Measurements from ENCODE around the gene ALAD. TPM values are rescaled to one million over a fixed set of nuclear protein-coding genes. Genes with fewer than 3 reads are reported as not detected.

ALAD gene
- total RNA-seq, 1 donor from 2014 or later: 19.3 TPM

DNA sequence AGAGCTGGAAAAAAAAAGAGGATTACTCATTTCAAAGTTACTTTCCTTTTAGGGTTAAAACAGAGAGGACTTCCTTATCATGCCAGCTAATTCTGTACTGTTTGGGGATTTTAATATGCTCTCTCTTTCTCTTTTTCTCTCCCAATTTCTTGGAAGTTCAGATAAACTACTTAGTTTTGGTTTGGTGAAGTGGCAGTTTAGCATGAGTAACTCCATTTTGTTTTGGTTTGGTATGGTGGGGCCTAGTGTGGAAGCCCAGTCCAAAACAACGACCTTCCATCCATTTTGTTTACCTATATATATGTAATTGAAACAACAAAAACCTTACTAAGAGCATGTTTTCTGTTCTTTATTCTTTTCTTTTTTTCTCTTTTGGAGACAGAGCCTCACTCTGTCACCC lies 55.4 kb downstream of the ALAD start:
- Mint-ChIP-seq H3K36me3 (ENCODE audit: low read depth, unreplicated experiment) (no peaks in the 10 kb centered on the region), H3K9me3 (ENCODE audit: unreplicated experiment) (no peaks in the 10 kb centered on the region), H3K27me3 (ENCODE audit: unreplicated experiment) (peaks cover 14% of the 10 kb centered on the region)

GRCh38 chr9:113345190-113345589 lies 55.9 kb downstream of the ALAD start:
- TF ChIP-seq CTCF (IDR thresholded peaks at IDR 0.05; ENCODE audit: unreplicated experiment): no peak
- Mint-ChIP-seq H3K4me3 (ENCODE audit: unreplicated experiment) (no peak overlapping the region), H3K27ac (ENCODE audit: unreplicated experiment) (no peak overlapping the region), H3K9me3 (ENCODE audit: unreplicated experiment) (no peaks in the 10 kb centered on the region), H3K4me1 (ENCODE audit: unreplicated experiment) (peaks cover 2% of the 10 kb centered on the region), H3K36me3 (ENCODE audit: low read depth, unreplicated experiment) (no peaks in the 10 kb centered on the region), H3K27me3 (ENCODE audit: unreplicated experiment) (peaks cover 12% of the 10 kb centered on the region)
- no peak for DNase-seq (ENCODE audit: low spot score)

More for the DNA sequence above, 55.4 kb downstream of the ALAD start:
- DNase-seq (ENCODE audit: low spot score): no peak
- H3K4me3 Mint-ChIP-seq (ENCODE audit: unreplicated experiment): no peak overlapping the region
- TF ChIP-seq CTCF (IDR thresholded peaks at IDR 0.05; ENCODE audit: unreplicated experiment): no peak
- H3K4me1 Mint-ChIP-seq (ENCODE audit: unreplicated experiment): peaks cover 5% of the 10 kb centered on the region
- no peak overlapping the region for H3K27ac Mint-ChIP-seq (ENCODE audit: unreplicated experiment)

DNA sequence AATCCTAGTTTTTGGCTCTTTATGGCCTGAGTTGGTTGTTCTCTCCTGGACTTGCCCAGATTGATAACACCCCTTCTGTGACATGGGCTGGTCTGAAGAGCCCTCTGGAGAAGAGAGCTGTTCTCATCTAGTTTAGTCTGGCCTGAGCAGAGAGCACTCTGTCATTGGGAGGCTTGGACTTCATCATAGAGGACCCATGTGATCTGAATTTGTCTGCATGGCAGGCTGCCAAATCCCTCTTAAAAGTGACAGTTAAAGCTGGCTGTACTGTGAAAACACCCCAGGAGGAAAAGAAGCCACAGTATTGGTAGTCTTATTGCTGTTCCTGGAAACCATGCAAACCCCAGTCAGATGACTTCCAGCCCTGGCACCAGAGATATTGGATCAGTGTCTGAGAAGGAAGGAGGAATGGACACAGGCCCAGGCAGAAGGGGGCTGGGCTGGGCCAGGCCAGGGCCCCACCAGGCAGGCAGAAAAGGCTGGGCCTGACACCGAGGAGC lies 57.3 kb downstream of the ALAD start:
- no peak overlapping the region for H3K4me3 Mint-ChIP-seq (ENCODE audit: unreplicated experiment)
- no peak for TF ChIP-seq CTCF (IDR thresholded peaks at IDR 0.05; ENCODE audit: unreplicated experiment)
- H3K27ac Mint-ChIP-seq (ENCODE audit: unreplicated experiment): no peak overlapping the region
- no peaks in the 10 kb centered on the region for H3K36me3 Mint-ChIP-seq (ENCODE audit: low read depth, unreplicated experiment)
- DNase-seq (ENCODE audit: low spot score): no peak
- peaks cover 5% of the 10 kb centered on the region for H3K27me3 Mint-ChIP-seq (ENCODE audit: unreplicated experiment)
- H3K4me1 Mint-ChIP-seq (ENCODE audit: unreplicated experiment): no peaks in the 10 kb centered on the region
- no peaks in the 10 kb centered on the region for H3K9me3 Mint-ChIP-seq (ENCODE audit: unreplicated experiment)

GRCh38 chr9:113341712-113342410 lies 59.2 kb downstream of the ALAD start:
- Mint-ChIP-seq H3K4me3 (ENCODE audit: unreplicated experiment) (peak overlapping the region; percentile 29), H3K27ac (ENCODE audit: unreplicated experiment) (no peak overlapping the region), H3K36me3 (ENCODE audit: low read depth, unreplicated experiment) (no peaks in the 10 kb centered on the region), H3K4me1 (ENCODE audit: unreplicated experiment) (no peaks in the 10 kb centered on the region), H3K9me3 (ENCODE audit: unreplicated experiment) (no peaks in the 10 kb centered on the region), H3K27me3 (ENCODE audit: unreplicated experiment) (peaks cover 5% of the 10 kb centered on the region)
- no peak for TF ChIP-seq CTCF (IDR thresholded peaks at IDR 0.05; ENCODE audit: unreplicated experiment)
- DNase-seq (ENCODE audit: low spot score): no peak

- Mint-ChIP-seq H3K27ac (ENCODE audit: unreplicated experiment) (peak within 1 kb of the TSS; percentile 49), H3K36me3 (ENCODE audit: low read depth, unreplicated experiment) (no peaks in the 10 kb centered on the region), H3K4me3 (ENCODE audit: unreplicated experiment) (peak within 1 kb of the TSS; percentile 89), H3K9me3 (ENCODE audit: unreplicated experiment) (no peaks in the 10 kb centered on the region), H3K27me3 (ENCODE audit: unreplicated experiment) (peaks cover 5% of the 10 kb centered on the region), H3K4me1 (ENCODE audit: unreplicated experiment) (no peaks in the 10 kb centered on the region)
- peak; percentile 83 for DNase-seq (ENCODE audit: low spot score)
- no peak for TF ChIP-seq CTCF (IDR thresholded peaks at IDR 0.05; ENCODE audit: unreplicated experiment)
These were observed 60.9 kb downstream of the ALAD start, which contains the start of gene WDR31 for GRCh38 chr9:113340011-113340699. Gene WDR31 (minus strand): TSS chr9:113340275. CDS start chr9:113332022, 8,253 bp downstream.

Measured in endothelial cell (in vitro differentiated cells).